ENCODE results near the gene CGAS.

GRCh38 chr6:73382462-73383113 lies 69.5 kb downstream of the CGAS start:
- TF ChIP-seq CTCF (conservative IDR thresholded peaks at IDR 0.05) (no peak), EZH2 (IDR thresholded peaks at IDR 0.05; ENCODE audit: low read depth) (no peak)

Data from PC-9 (cell line).